ENCODE data around the gene TFF3.

Gene TFF3

DNA sequence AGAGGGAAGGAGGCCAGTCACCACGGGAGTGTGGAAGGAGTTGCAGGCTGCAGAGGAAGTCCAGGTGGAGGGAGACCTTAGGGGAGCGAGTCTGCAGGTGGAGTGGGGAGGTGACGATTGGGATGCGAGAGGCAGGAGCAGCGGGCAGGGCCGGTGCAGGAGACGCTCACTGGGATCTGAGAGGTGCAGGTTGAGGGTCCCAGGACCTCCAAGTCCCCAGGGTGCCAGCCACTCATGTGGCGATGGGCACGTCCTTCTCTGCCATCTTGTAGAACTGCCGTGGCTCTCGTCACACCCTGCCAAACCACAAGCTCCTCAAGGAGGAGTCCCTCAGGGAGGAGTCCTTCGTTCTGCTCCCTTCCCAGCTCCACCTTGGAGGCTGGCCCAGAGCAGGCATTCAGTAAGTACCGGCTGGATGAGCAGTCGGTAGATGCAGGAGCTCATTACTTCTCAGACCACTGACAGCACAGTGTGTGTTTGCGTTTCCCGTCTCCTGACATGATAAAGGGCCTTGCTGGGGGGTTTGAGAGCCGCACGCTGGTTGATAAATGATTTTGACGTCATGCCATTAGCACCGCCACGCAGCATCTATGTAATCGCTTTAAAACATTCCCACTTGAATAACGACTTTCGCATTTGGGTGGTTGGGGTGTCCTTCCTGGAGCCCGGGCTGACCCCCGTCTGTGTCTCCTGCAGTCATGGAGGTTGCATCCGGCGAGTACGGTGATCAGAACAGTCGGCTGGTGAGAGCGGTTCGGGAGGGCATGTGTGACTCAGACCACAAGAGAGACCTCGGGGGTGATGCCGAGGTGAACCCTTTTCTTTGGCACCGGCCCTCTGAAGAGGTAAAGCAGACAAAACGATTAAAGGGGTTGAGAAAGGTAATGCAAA lies 27.8 kb downstream of the TFF3 start:
- DNase-seq, result no peak

DNA sequence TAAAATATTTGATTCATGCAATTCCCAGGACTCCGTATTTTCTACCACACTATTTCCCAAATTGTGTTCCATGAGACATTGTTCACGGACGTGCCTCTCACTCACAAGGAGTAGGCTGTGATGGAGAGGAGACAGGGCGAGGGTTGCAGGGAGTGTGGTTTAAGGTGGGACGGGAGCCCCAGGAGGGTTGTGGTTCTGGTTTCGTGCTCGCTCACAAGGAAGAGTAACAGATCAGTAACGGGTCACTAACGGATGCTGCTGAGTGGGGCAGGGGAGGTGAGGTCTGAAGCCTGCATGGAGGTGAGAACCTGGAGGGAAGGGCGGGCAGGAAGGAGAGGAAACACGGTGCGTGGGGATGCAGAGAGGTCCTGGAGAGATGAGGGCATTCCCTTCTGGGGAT lies 28.8 kb downstream of the TFF3 start:
- DNase-seq, result no peak

DNA sequence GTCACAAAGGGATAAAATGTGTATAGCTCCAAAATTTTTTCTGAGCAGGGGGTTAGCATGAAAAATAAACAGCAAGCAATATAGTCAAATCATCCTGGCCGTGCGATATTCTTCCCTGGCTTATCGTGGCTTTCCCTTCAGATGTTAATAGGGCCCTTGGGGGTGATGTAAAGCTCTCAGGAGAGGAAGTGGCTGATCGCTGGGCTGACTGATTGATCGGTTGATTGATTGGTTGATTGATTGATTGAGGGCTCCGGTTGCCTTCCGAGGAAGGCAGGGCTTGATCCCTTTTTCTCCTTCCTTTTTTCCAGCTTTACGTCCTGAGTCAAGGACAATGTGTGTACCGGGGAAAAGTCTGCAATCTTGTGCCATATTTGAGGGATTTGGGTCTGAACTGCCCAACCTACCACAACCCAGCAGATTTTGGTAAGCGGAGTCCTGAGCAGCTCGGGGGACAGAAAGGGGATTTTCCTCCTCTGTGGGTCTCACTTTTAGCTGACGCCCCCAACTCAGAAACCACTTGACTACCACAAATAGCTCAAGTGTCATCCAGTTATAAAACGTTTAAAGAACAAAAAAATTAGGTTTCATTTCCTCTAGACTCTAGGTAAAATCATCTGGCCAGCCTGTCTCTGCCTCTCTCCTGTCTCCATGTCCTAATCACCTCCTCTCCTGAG lies 29.5 kb downstream of the TFF3 start:
- no peak for DNase-seq

DNA sequence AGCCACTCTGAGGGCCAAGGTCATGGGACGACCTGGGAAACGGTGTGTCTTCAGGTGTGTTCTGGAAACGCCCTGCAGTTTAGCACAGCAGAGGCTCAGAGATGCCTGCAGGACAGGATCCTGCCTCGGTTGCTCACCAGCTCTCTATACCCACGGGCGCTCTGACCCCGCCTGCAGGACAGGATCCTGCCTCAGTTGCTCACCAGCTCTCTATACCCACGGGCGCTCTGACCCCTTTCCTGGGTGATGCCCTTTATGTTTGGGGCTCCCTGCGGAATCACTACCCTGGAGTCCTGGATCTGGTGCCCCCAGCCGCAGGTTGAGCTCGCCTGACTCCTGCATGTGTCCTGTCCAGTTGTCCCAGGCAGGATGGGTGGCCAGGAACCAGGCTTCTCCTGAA lies 32.5 kb downstream of the TFF3 start:
- DNase-seq, result no peak

DNA sequence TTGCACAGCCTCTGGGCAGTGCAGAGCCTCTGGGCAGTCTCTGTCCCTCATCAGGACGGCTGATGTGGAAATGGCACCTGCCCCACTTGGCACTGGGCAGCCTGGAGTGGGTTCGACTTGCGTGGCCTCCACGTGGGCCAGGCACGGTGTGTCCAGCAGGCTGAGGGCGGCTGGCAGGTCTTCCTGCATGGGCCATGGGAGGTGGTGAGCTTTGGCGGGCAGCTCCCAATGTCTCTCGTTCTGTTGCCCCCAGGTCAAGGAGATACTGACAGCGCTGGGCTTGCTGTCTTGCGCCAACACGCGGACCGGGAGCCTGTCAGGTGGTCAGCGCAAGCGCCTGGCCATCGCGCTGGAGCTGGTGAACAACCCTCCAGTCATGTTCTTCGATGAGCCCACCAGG lies 33.2 kb downstream of the TFF3 start:
- no peak for DNase-seq

DNA sequence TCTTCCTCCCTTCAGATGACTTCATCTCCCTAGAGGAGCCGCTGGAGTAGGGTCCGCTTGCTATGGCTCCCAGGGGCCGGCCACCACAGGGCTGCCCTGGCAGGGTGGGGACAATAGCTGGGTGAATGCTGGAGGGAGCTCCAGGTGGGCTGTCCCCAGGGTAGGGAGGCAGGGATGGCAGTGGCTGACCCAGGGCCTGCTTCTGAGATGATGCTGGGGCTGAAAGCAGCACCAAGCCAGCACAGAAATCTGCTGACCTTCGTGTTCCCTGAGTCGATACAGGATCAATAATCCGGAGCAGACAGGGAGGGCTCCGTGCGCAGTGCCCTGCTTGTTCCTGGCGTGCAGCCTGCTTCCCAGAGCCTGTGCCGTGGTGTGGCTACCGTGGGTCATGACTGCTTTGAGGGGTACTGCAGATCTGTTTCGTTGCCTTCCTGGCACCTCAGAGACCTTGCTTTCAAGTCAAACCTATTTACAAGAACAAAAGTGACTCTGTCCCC lies 34.0 kb downstream of the TFF3 start:
- no peak for DNase-seq

DNA sequence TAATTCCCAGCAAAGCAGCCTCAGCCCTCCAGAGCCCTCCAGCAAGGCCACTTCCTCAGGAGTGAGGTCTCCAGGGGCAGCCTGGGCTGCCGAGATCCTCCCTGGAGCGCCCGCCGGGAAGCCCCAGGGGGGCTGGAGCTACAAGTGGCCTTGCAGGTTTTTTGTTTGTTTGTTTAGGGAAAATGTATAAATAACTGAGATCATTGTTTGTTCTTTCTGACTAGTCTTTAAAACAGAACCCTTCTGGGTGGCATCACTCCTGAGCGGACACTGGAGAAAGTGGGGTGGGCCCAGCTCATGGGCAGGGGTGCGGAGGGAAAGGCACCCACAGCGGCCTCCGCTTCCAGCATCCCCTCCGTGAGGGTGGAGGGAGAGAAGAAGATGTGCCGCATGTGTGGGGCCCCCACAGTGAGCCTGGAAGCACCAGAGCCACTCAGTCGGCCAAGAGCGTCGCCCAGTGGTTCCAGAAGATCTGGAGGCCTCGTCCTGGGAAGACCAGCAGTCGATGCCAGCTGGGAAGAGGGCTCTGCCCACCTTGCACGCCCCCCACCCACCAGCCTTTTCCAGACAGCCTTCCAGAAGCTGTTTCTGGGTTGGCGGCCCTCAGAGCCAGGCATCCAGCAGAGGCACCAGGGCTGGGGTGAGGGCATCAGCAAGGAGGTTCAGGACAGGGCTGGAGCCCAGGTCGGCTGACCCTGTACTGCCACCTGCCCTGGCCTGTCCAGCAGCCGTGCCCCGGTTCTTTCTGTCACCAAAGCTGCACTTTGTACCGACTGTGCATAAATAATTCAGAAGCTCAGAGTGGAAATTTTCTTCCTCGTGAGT lies 34.6 kb downstream of the TFF3 start:
- DNase-seq, result peak in 1 of 2 experiments; percentile 31

DNA sequence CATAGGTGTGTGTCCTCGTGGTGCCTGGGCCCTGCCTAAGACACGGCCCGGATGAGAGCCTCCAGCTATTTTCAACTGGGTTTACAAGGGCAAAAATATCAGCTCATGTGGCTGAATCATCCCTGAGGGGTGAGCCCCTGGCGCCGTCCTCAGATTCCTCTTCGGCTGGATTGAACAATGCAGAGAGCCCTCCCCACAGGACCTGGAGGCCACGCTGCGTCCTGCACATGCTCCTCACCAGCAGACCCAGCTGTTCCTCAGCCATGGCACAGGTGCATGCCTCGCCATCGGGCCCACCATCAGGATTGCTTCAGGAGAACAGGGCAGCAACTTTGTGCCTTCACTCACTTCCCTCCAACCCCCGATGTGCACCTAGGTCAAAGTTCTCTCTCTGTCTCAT lies 35.3 kb downstream of the TFF3 start:
- no peak for DNase-seq

DNA sequence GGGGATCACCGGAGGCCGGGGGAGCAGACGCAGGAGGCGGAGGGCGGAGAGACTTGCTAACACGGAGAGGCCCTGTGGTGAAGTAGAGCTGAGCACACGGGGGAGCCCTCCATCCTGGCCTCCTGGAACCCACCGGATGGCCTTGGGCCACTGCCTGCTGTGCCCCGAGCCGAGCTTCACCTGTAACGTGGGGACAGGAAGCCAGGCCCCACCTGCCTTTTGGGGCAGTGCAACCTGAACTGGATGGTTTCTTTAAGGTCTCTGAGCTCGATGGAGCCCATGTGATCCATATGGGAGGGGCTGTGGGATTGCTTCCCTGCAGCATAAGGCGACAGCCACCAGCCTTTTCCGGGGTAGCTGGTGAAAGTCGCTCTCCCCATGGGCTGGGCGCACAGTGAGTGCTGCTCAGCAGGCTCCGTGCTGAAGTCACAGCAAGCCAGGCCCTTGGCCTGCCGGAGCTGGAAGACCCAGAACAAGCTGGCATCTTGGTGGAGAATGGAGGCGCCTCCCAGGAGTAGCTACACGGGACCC lies 35.8 kb downstream of the TFF3 start:
- no peak for DNase-seq

DNA sequence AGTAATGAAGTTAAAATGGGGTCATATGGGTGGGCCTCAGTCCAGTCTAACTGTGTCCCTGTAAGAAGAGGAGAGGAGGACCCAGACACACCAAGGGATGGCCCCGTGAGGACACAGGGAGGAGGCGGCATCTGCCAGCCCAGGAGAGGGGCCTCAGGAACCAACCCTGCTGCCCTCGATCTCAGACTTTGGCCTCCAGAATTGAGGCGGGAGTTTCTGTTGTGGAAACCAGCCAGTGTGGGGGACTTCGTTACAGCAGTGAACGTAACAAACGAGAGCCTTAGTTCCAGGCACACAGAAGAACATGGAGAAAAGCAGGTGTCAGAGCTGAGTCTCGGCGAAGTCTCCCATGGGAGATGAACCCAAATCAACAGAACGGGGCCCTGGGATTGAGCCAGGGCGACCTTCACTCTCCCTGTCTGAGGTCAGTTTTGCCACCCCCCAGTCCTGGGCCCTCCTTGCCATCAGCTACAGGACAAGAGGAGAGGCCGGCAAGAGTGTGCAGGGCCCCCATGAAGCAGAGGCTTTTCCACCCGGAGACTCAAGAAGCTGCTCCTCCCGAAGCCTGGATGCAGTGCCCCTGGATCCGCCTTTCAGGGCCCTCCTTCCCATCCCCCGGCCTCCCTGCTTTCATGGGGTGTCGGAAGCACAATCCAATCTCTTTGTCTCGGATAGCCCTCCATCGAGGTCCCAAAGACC lies 36.6 kb downstream of the TFF3 start:
- no peak for DNase-seq

DNA sequence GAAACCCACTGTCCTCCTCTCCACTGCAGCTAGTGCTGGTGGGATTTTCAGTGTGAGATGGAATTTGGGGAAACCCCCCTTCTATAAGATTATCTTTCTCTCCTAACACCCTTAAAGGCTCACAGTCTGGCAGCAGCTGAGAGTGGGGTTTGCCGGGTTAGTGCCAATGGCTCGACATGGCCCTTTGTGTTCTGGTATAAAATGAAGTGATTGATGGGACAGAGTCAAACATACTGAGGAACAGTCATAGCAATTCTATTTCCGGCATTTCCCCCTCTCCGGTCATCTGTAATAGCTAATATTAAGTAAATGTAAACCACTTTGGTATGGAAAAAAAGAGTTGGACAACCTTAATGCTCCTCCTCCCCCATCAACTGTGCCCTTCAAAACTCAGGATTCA lies 37.6 kb downstream of the TFF3 start:
- no peak for DNase-seq

DNA sequence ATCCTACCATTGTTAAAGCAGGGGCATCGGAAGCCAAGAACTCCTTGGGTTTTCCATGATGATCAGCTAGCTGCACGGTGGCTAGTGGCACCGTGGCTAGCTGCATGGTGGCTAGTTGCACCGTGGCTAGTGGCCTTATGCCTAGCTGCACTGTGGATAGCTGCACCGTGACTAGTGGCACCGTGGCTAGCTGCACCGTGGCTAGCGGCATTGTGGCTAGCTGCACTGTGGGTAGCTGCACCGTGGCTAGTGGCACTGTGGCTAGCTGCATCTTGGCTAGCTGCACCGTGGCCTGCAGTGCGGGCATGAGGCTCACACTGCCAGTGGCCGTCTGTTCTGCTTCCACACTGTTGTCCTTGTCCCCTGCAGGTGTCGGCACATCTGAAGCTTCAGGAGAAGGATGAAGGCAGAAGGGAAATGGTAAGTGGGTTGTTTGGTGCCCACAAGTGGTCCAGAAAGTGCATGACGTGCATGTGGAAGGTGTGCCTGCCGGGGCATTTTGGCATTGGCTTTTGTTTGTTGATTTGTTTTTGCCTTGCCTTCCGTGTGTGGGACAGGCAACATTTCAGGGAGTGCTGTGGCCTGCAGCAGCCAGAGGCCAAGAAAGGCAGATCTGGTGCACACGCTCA lies 38.6 kb downstream of the TFF3 start:
- DNase-seq, result no peak

DNA sequence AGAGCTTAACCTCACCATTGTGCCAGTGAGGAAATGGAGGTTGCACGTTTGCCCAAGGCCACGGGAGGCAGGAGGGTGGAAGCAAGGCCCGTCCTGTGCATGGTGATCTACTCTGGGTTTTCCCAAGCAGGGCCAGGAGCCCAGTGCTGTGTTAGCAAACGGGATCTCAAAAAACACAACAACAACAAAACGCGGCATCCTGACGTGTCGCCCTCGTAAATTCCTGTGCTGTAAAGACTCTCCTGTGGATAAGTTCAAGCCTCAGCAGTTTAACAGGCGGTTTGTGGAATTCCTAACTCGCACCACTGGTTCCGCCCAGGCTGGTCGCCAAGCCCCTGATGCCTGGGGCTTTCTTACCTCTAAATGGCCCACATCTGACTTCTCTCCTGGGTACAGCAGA lies 39.1 kb downstream of the TFF3 start:
- DNase-seq, result no peak

DNA sequence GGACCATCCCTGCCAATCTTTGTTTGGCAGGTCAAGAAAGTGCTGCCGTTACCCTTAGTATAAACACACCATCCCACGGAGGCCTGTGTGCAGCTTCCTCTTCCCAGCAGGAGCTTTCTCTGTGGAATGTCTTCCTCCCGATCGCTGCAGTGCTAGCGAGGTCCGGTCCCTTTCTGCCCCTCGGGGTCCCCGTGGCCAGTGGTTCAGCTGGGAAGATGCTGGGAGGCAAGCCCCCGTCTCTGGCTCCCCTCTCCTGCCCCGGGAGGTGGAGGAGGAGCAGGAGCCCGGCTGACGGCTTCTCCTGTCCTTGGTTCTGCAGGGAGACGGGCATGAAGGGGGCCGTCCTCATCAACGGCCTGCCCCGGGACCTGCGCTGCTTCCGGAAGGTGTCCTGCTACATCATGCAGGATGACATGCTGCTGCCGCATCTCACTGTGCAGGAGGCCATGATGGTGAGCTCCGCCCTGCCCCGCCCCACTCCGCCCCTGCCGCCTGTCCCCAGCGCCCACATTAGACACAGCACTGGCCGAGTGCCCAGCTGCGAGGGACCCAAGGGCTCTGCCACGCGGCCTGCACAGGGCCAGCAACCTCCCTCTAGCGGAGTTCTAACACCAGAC lies 42.1 kb downstream of the TFF3 start:
- DNase-seq, result no peak

DNA sequence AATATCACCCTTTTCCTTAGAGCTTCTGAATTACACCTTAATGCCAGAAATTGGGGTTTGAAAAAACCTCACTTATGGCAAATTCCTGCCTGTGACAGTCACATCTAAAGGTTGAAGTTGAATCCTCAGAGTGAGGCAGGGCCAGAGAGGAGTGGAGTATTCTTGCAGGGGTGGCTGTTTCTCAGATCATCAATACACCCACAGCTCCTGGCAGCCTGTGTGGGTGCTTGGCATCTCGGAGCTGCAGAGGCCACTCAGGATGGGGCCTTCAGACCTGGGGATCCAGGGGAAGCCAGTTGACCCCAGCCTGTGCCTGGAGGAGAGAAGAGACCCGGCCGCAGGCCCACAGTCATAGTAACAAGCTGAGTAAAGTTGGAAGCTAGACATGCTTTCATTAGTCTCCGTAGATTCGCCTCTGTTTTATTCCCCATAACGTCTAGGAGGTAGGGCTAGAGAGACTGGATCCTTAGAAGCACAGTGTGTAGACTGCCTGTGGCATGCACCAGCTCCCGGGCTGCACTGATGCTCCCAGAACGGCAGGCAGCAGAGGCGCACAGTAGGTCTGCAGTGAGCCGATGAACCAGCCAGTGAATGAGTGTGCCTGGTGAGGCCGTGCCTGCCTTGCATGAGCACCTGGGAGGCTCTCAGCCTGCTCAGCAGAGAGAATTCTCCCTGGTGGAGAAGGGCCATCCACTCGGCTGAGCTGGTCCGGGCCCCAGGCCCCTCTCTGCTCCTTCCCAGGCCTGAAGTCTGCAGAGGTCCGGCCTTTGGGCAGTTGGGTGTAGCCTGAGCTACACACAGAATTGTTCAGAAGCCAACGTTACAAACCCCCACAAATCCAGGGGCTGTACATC lies 42.9 kb downstream of the TFF3 start:
- DNase-seq, result no peak

DNA sequence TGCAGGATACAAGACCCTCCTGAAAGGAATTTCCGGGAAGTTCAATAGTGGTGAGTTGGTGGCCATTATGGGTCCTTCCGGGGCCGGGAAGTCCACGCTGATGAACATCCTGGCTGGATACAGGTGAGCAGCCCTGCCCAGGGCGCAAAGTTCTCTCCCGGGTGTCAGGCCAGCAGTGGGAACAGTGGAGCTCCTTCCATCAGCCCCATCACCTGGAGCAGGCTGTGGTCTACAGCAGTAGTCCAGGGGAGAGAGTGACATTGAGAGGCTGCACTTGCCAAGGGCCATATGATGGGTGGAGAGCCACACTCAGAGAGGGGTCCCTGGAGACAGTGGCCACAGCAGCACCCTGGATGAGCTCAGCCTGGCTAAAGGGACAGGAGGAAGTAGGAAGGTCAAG lies 44.1 kb downstream of the TFF3 start:
- DNase-seq, result no peak

DNA sequence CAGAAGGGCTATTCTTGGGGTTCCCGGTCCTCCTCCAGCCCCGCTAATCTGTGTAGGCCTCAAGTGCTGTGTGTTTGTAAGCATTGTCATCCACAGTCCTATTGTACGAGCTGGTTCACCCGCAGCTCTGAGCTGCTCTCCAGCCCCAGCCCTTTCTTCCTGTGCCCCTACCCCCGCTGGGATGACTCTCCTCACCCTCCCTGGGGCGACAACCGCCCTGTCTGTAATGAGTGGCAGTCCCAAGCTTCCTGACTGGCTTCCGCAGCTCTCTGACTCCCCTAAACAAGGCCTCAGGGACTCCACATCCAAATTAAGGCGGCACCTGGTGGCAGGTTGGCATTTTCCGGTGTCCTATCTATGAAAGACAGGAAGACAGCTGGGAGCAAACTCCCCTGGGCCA lies 45.8 kb downstream of the TFF3 start:
- peak; percentile 83 to 90 for DNase-seq

DNA sequence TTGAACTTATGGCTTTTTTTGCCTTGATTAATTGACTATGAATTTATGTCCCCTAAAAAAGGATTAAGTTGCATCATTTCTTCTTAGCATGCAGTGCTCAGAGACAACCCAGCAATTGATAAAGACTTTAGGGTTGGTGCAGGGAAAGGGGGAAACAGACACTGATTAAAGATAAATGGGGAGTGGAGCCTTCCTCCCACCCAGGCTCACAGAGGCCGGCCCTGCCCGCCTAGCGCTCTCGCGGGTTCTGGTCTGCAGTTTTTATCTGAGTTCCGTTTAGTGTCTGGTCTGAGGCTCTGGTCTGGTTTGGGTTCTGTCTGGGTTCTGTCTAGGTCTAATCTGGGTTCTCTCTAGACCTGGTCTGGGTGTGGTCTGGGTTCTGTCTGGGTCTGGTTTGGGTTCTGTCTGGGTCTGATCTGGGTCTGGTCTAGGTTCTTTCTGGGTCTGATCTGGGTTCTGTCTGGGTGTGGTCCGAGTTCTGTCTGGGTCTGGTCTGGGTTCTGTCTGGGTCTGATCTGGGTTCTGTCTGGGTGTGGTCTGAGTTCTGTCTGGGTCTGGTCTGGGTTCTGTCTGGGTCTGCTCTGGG lies 48.1 kb downstream of the TFF3 start:
- DNase-seq, result no peak

DNA sequence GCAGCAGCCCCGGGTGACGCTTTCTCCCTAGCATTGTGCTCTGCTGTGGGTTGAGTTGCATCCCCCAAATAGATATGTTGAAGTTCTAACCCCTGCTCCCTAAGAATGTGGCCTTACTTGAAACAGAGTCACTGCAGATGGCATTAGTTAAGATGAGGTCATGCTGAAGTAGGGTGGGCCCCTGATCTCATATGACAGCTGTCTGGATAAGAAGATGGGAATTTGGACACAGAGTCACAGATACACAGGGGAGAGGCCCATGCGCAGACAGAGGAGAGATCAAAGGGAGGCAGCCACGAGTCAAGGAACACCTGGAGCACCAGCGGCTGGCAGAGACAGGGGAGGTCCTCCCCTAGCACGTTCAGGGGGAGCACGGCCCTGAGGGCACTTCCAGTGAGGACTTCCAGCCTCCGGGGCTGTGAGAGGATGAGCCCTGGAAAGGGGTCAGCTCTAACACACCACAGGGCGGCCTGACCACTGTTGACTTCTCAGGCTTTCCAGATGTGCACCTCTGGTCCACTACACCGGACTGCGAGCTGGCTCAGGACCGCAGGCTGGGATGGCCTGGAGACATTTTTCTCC lies 49.9 kb downstream of the TFF3 start:
- no peak for DNase-seq
